Activated naive CD8-positive, alpha-beta T cell (primary cell): ENCODE data around the gene SFI1.

Source experiments
- H3K27ac Mint-ChIP-seq: one replicate; pipeline ENCODE4 v1.8.0; 2021; ENCODE audit warnings: mixed read lengths
- H3K27me3 Mint-ChIP-seq: one replicate; pipeline ENCODE4 v1.8.0; 2021; ENCODE audit warnings: mixed read lengths
- H3K36me3 Mint-ChIP-seq: one replicate; pipeline ENCODE4 v1.8.0; 2021; ENCODE audit warnings: mixed read lengths
- H3K4me1 Mint-ChIP-seq: one replicate; pipeline ENCODE4 v1.8.0; 2021; ENCODE audit warnings: low read depth, mixed read lengths
- H3K4me3 Mint-ChIP-seq: one replicate; pipeline ENCODE4 v1.8.0; 2021; ENCODE audit warnings: mild to moderate bottlenecking, mixed read lengths
- H3K9me3 Mint-ChIP-seq: one replicate; pipeline ENCODE4 v1.8.0; 2021; ENCODE audit warnings: low read depth, mixed read lengths

Gene SFI1

GRCh38 chr22:31621507-31622124 is 125.3 kb downstream of the SFI1 start:
- peak overlapping the region; percentile 70 for H3K27ac Mint-ChIP-seq
- H3K9me3 Mint-ChIP-seq = no peaks in the 10 kb centered on the region
- H3K4me3 Mint-ChIP-seq = no peak overlapping the region
- no peaks in the 10 kb centered on the region for H3K36me3 Mint-ChIP-seq
- no peaks in the 10 kb centered on the region for H3K27me3 Mint-ChIP-seq
- H3K4me1 Mint-ChIP-seq = peaks cover 18% of the 10 kb centered on the region

GRCh38 chr22:31622980-31623379 is 126.6 kb downstream of the SFI1 start:
- Mint-ChIP-seq H3K4me3 (no peak overlapping the region), H3K27ac (no peak overlapping the region), H3K4me1 (peaks cover 29% of the 10 kb centered on the region), H3K27me3 (no peaks in the 10 kb centered on the region), H3K9me3 (no peaks in the 10 kb centered on the region), H3K36me3 (no peaks in the 10 kb centered on the region)

GRCh38 chr22:31623592-31624304 is 127.4 kb downstream of the SFI1 start:
- no peak overlapping the region for H3K4me3 Mint-ChIP-seq
- H3K4me1 Mint-ChIP-seq = peaks cover 36% of the 10 kb centered on the region
- no peaks in the 10 kb centered on the region for H3K36me3 Mint-ChIP-seq

GRCh38 chr22:31625257-31625640 is 128.9 kb downstream of the SFI1 start:
- H3K27me3 Mint-ChIP-seq = no peaks in the 10 kb centered on the region
- peak overlapping the region; percentile 76 for H3K27ac Mint-ChIP-seq
- H3K4me3 Mint-ChIP-seq = no peak overlapping the region
- H3K4me1 Mint-ChIP-seq = peaks cover 43% of the 10 kb centered on the region
- no peaks in the 10 kb centered on the region for H3K9me3 Mint-ChIP-seq
- H3K36me3 Mint-ChIP-seq = no peaks in the 10 kb centered on the region

More at GRCh38 chr22:31623592-31624304, 127.4 kb downstream of the SFI1 start:
- H3K27ac Mint-ChIP-seq = no peak overlapping the region
- no peaks in the 10 kb centered on the region for H3K9me3 Mint-ChIP-seq
- no peaks in the 10 kb centered on the region for H3K27me3 Mint-ChIP-seq

GRCh38 chr22:31625661-31626426 is 129.5 kb downstream of the SFI1 start:
- Mint-ChIP-seq H3K4me1 (peaks cover 43% of the 10 kb centered on the region), H3K27me3 (no peaks in the 10 kb centered on the region), H3K36me3 (no peaks in the 10 kb centered on the region), H3K27ac (peak overlapping the region; percentile 10), H3K9me3 (no peaks in the 10 kb centered on the region), H3K4me3 (no peak overlapping the region)

- Mint-ChIP-seq H3K4me3 (no peak overlapping the region), H3K9me3 (no peaks in the 10 kb centered on the region), H3K36me3 (no peaks in the 10 kb centered on the region), H3K4me1 (peaks cover 49% of the 10 kb centered on the region), H3K27ac (peak overlapping the region; percentile 68), H3K27me3 (no peaks in the 10 kb centered on the region)
Observed at GRCh38 chr22:31626427-31627150, 130.3 kb downstream of the SFI1 start.

- peak overlapping the region; percentile 13 for H3K4me3 Mint-ChIP-seq
- H3K36me3 Mint-ChIP-seq = no peaks in the 10 kb centered on the region
- H3K27ac Mint-ChIP-seq = peak overlapping the region; percentile 81
Observed at GRCh38 chr22:31627223-31627731, 130.9 kb downstream of the SFI1 start.

GRCh38 chr22:31628362-31628761 is 132.0 kb downstream of the SFI1 start:
- peak overlapping the region; percentile 81 for H3K27ac Mint-ChIP-seq
- no peaks in the 10 kb centered on the region for H3K27me3 Mint-ChIP-seq
- no peaks in the 10 kb centered on the region for H3K36me3 Mint-ChIP-seq
- H3K4me3 Mint-ChIP-seq = peak overlapping the region; percentile 89
- peaks cover 49% of the 10 kb centered on the region for H3K4me1 Mint-ChIP-seq
- H3K9me3 Mint-ChIP-seq = no peaks in the 10 kb centered on the region

More at GRCh38 chr22:31627223-31627731, 130.9 kb downstream of the SFI1 start:
- H3K27me3 Mint-ChIP-seq = no peaks in the 10 kb centered on the region
- H3K4me1 Mint-ChIP-seq = peaks cover 48% of the 10 kb centered on the region
- no peaks in the 10 kb centered on the region for H3K9me3 Mint-ChIP-seq

- no peaks in the 10 kb centered on the region for H3K27me3 Mint-ChIP-seq
- H3K9me3 Mint-ChIP-seq = no peaks in the 10 kb centered on the region
- peak overlapping the region; percentile 90 for H3K27ac Mint-ChIP-seq
- H3K4me3 Mint-ChIP-seq = peak overlapping the region; percentile 89
- no peaks in the 10 kb centered on the region for H3K36me3 Mint-ChIP-seq
- peaks cover 53% of the 10 kb centered on the region for H3K4me1 Mint-ChIP-seq
Observed at GRCh38 chr22:31628969-31629708, 132.8 kb downstream of the SFI1 start.

GRCh38 chr22:31629741-31630184 is 133.4 kb downstream of the SFI1 start:
- Mint-ChIP-seq H3K36me3 (no peaks in the 10 kb centered on the region), H3K27me3 (no peaks in the 10 kb centered on the region), H3K9me3 (no peaks in the 10 kb centered on the region), H3K4me1 (peaks cover 52% of the 10 kb centered on the region), H3K4me3 (peak overlapping the region; percentile 89), H3K27ac (peak overlapping the region; percentile 90)

GRCh38 chr22:31630331-31631329 is 134.3 kb downstream of the SFI1 start:
- H3K27me3 Mint-ChIP-seq = no peaks in the 10 kb centered on the region
- no peaks in the 10 kb centered on the region for H3K36me3 Mint-ChIP-seq
- H3K4me3 Mint-ChIP-seq = peak overlapping the region; percentile 89
- H3K27ac Mint-ChIP-seq = peak overlapping the region; percentile 91
- peaks cover 51% of the 10 kb centered on the region for H3K4me1 Mint-ChIP-seq
- H3K9me3 Mint-ChIP-seq = no peaks in the 10 kb centered on the region

GRCh38 chr22:31631436-31631835 is 135.1 kb downstream of the SFI1 start:
- Mint-ChIP-seq H3K27ac (peak overlapping the region; percentile 91), H3K9me3 (no peaks in the 10 kb centered on the region), H3K4me3 (peak overlapping the region; percentile 84), H3K4me1 (peaks cover 51% of the 10 kb centered on the region), H3K36me3 (no peaks in the 10 kb centered on the region), H3K27me3 (no peaks in the 10 kb centered on the region)
